Tibial nerve (tissue), 4 donors: ENCODE data around the gene TNFRSF19. TPM values are rescaled to one million over a fixed set of nuclear protein-coding genes. Genes with fewer than 3 reads are reported as not detected.

Experiments
- DNase-seq, 2 donors: peaks; one replicate each; pipeline ENCODE4 v3.0.0-alpha.2; 2019; ENCODE audit warnings: low spot score in 2 of 2
- H3K27ac ChIP-seq, 4 donors: fragments of 200-600 bp; sonication (generic) in 3 of 4; one replicate each; pipeline ENCODE4 v1.5.1; 2017 to 2019; ENCODE audit warnings: mild to moderate bottlenecking in 1 of 4
- H3K27me3 ChIP-seq, 2 donors: fragments of 200-600 bp; sonication (generic) in 1 of 2; one replicate each; pipeline versions ENCODE4 v1.5.1 to v1.6.0; 2017 to 2019
- H3K36me3 ChIP-seq, 3 donors: fragments of 200-600 bp; sonication (generic); one replicate each; pipeline ENCODE4 v1.5.1; 2018 to 2019
- H3K4me1 ChIP-seq, 4 donors: fragments of 200-600 bp; sonication (generic) in 3 of 4; one replicate each; pipeline ENCODE4 v1.5.1; 2017 to 2019
- H3K4me3 ChIP-seq, 4 donors: fragments of 200-600 bp; sonication (generic) in 3 of 4; one replicate each; pipeline ENCODE4 v1.5.1; 2017 to 2019; ENCODE audit warnings: mild to moderate bottlenecking in 1 of 4, moderate library complexity in 1 of 4
- H3K9me3 ChIP-seq, 4 donors: fragments of 200-600 bp; sonication (generic) in 3 of 4; one replicate each; pipeline ENCODE4 v1.5.1; 2017 to 2019
- EP300 ChIP-seq, 2 donors: sonication (generic); formaldehyde crosslinking; IDR thresholded peaks; one replicate each; pipeline ENCODE4 v1.6.1; 2017; ENCODE audit warnings: antibody characterized with exemption in 2 of 2, mild to moderate bottlenecking in 1 of 2
- POLR2A ChIP-seq, 2 donors: fragments of 450-650 bp; IDR thresholded peaks; one replicate each; pipeline ENCODE4 v1.6.1; 2017; ENCODE audit warnings: antibody characterized with exemption in 2 of 2, mild to moderate bottlenecking in 2 of 2, moderate library complexity in 2 of 2
- WGBS, 2 donors: methylation state at CpG; one replicate each; pipeline ENCODE4 v1.1.5; 2018; 5-methylcytosine and 5-hydroxymethylcytosine counted together
- total RNA-seq, 4 donors: library from RNA; depleted of rRNA; stranded (reverse); fragments of >200 nt; gene quantifications; one replicate each; pipeline ENCODE4 v1.1.0, GENCODE V29; 2016
- TF ChIP-seq, protein P1 (sequence below), 5 experiments: fragments of 200-600 bp in 3 of 5; fragments of 450-650 bp in 2 of 5; sonication (generic) in 3 of 5; IDR thresholded peaks; one replicate each; pipeline ENCODE4 v1.5.1; 2016 to 2019; ENCODE audit warnings: antibody characterized with exemption in 5 of 5, mild to moderate bottlenecking in 3 of 5, moderate library complexity in 2 of 5

The TNFRSF19 gene
- total RNA-seq, 4 donors from 2014 or later, result 10.7 to 24.3 (median 20.3) TPM

DNA sequence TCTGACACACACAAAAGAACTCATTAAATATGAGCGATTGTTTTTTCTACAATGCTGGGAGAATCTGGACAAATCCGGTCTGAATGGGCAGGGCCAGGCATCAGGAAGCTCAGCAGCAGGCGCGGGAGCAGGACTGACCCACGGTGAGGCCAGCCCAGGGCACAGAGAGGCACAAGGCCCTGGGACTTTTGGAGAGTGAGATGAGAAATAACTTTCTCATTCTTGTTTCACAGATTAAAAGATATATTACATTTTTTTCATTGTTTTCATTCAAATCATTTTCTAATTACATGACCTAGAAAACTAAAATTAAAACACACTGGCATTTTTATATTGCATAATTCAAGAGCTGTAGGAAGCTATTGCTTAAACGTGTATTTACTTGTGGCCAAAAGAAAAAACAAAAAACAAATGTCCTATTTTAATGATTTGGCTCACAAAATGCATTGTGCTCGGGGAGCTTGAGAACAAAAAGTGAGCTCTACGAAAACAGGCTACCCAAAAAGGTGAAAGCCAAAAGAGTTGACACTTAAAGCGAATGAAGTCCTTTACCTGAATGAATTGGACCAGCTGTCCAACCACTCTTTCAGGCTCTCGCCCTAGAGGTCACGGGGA is 133.1 kb downstream of the TNFRSF19 start:
- 52% methylated on average over 11 of the region's 11 CpGs for WGBS, 2 donors
- Histone ChIP-seq H3K4me1 (peaks cover 0 to 33% (median 7%) of the 10 kb centered on the region in 4 donors), H3K27me3 (no peaks in the 10 kb centered on the region), H3K9me3 (no peaks in the 10 kb centered on the region), H3K4me3 (no peak overlapping the region), H3K27ac (peak overlapping the region in 2 of 4 donors; percentile 65 to 67), H3K36me3 (no peaks in the 10 kb centered on the region)
- peak in 1 of 2 donors; percentile 23 for DNase-seq
- TF ChIP-seq POLR2A (IDR thresholded peaks at IDR 0.05) (no peak), EP300 (IDR thresholded peaks at IDR 0.05) (peak in 1 of 2 donors; percentile 4)

DNA sequence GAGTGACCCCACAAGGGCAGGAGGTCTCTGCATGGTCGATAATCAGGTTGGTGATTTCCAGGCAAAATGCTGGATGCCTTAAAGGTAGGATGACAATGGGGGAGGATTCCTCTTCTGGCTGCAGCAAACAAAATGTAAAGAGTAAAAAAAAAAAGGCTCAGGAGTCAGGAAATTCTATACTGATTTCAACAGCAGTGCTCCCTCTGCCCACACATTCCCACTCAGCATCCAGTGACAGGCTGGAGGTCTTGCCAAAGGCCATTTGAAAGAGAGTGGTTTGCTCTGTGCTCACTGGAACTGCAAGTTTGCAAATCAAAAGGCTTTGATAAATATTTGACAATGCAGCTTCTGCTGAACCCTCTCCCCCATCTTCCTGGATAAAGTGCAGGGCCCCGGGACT is 135.4 kb downstream of the TNFRSF19 start:
- no peak for DNase-seq
- no peak for TF ChIP-seq POLR2A (IDR thresholded peaks at IDR 0.05)
- TF ChIP-seq EP300 (IDR thresholded peaks at IDR 0.05), result no peak
- TF ChIP-seq, protein P1, sequence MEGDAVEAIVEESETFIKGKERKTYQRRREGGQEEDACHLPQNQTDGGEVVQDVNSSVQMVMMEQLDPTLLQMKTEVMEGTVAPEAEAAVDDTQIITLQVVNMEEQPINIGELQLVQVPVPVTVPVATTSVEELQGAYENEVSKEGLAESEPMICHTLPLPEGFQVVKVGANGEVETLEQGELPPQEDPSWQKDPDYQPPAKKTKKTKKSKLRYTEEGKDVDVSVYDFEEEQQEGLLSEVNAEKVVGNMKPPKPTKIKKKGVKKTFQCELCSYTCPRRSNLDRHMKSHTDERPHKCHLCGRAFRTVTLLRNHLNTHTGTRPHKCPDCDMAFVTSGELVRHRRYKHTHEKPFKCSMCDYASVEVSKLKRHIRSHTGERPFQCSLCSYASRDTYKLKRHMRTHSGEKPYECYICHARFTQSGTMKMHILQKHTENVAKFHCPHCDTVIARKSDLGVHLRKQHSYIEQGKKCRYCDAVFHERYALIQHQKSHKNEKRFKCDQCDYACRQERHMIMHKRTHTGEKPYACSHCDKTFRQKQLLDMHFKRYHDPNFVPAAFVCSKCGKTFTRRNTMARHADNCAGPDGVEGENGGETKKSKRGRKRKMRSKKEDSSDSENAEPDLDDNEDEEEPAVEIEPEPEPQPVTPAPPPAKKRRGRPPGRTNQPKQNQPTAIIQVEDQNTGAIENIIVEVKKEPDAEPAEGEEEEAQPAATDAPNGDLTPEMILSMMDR (IDR thresholded peaks at IDR 0.05), result no peak
- Histone ChIP-seq H3K27ac (no peak overlapping the region), H3K27me3 (no peaks in the 10 kb centered on the region), H3K4me3 (no peak overlapping the region), H3K4me1 (peaks cover 0 to 33% (median 7%) of the 10 kb centered on the region in 4 donors), H3K36me3 (no peaks in the 10 kb centered on the region), H3K9me3 (no peaks in the 10 kb centered on the region)
- 36 to 59% methylated on average over 2 of the region's 2 CpGs for WGBS, 2 donors

DNA sequence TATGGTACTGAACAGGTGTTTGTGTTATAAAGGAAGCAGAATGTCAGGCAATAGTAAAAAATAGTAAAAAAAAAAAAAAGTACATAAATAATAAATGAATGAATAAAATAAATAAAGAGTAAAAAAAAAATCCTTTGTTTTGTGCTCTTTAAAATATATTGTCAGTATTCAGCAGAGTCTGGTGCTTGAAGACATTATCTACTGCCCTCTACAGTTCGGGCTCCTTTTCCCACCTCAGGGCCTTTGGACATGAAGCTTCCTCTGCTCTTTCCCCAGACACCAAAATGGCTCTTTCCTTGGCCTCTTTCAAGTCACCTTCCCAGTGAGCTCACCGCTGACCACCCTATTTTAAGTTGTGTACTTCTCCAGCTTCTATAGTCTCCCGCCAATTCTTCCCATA is 137.5 kb downstream of the TNFRSF19 start:
- WGBS, 2 donors, result 93 to 96% methylated on average over 3 of the region's 3 CpGs
- Histone ChIP-seq H3K27ac (no peak overlapping the region), H3K27me3 (no peaks in the 10 kb centered on the region), H3K4me3 (no peak overlapping the region), H3K9me3 (peaks cover 0 to 9% (median 0%) of the 10 kb centered on the region in 4 donors), H3K4me1 (peaks cover 0 to 18% (median 7%) of the 10 kb centered on the region in 4 donors), H3K36me3 (no peaks in the 10 kb centered on the region)
- DNase-seq, result no peak
- TF ChIP-seq, protein P1 (IDR thresholded peaks at IDR 0.05), result peak in 1 of 5 experiments; percentile 13
- no peak for TF ChIP-seq EP300 (IDR thresholded peaks at IDR 0.05)
- no peak for TF ChIP-seq POLR2A (IDR thresholded peaks at IDR 0.05)

DNA sequence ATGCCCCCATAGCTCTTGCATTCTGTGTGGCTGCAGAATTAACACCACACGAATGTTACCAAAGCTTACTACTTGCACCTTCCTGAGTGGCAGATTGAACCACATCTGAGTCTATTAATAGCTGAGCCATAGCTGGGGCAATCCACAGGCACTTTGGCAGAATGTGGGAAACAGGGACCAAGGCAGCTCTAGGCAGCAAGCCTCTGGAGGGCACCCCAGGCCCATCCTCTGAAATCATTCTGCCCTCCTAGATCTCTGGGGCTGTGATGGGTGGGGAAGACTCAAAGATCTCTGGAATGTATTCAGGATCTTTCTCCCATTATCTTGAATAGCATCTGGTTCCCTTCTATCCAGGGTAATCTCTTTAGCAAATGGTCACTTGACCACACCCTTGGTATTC is 139.3 kb downstream of the TNFRSF19 start:
- no peak overlapping the region for H3K4me3 ChIP-seq
- WGBS, 2 donors, result 67 to 94% methylated on average over 1 of the region's 1 CpG
- H3K9me3 ChIP-seq, result peaks cover 0 to 17% (median 0%) of the 10 kb centered on the region in 4 donors
- peaks cover 0 to 7% (median 0%) of the 10 kb centered on the region in 4 donors for H3K4me1 ChIP-seq
- TF ChIP-seq POLR2A (IDR thresholded peaks at IDR 0.05) (no peak), EP300 (IDR thresholded peaks at IDR 0.05) (no peak)
- TF ChIP-seq, protein P1 (IDR thresholded peaks at IDR 0.05), result no peak
- no peaks in the 10 kb centered on the region for H3K27me3 ChIP-seq
- no peak overlapping the region for H3K27ac ChIP-seq
- no peak for DNase-seq
- no peaks in the 10 kb centered on the region for H3K36me3 ChIP-seq

DNA sequence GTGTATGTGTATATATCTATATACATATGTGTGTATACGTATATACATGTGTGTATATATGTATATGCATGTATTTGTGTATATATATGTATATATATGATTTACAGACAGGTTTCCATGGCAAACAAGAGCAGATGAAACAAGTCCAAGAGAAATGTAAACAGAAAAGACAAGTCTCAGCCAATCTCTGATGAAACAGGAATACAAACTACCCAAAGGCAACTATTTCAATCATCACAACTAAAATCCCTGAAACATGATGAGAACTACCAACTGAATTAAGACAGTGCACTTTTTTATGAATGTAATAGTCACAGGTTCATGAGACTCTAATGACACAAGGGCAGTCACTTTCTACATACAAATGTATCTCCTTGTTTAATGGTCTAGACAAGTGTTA is 140.2 kb downstream of the TNFRSF19 start:
- H3K4me1 ChIP-seq, result peaks cover 0 to 6% (median 0%) of the 10 kb centered on the region in 4 donors
- no peaks in the 10 kb centered on the region for H3K27me3 ChIP-seq
- H3K27ac ChIP-seq, result no peak overlapping the region
- DNase-seq, result no peak
- no peak overlapping the region for H3K4me3 ChIP-seq
- TF ChIP-seq EP300 (IDR thresholded peaks at IDR 0.05) (no peak), POLR2A (IDR thresholded peaks at IDR 0.05) (no peak)
- TF ChIP-seq, protein P1 (IDR thresholded peaks at IDR 0.05), result no peak
- 96 to 98% methylated on average over 1 of the region's 1 CpG for WGBS, 2 donors
- no peaks in the 10 kb centered on the region for H3K36me3 ChIP-seq
- peaks cover 0 to 17% (median 0%) of the 10 kb centered on the region in 4 donors for H3K9me3 ChIP-seq
